HG03575 (cell line): ENCODE measurements around the gene NR4A1.

Experiments
- ATAC-seq: cut with Tn5 transposase; IDR thresholded peaks from one replicate; pipeline ENCODE4 v1.9.1; 2021; ENCODE audit not compliant: unreplicated experiment, insufficient number of reproducible peaks, low FRiP score; ENCODE audit errors: extremely low read depth

NR4A1 gene

DNA sequence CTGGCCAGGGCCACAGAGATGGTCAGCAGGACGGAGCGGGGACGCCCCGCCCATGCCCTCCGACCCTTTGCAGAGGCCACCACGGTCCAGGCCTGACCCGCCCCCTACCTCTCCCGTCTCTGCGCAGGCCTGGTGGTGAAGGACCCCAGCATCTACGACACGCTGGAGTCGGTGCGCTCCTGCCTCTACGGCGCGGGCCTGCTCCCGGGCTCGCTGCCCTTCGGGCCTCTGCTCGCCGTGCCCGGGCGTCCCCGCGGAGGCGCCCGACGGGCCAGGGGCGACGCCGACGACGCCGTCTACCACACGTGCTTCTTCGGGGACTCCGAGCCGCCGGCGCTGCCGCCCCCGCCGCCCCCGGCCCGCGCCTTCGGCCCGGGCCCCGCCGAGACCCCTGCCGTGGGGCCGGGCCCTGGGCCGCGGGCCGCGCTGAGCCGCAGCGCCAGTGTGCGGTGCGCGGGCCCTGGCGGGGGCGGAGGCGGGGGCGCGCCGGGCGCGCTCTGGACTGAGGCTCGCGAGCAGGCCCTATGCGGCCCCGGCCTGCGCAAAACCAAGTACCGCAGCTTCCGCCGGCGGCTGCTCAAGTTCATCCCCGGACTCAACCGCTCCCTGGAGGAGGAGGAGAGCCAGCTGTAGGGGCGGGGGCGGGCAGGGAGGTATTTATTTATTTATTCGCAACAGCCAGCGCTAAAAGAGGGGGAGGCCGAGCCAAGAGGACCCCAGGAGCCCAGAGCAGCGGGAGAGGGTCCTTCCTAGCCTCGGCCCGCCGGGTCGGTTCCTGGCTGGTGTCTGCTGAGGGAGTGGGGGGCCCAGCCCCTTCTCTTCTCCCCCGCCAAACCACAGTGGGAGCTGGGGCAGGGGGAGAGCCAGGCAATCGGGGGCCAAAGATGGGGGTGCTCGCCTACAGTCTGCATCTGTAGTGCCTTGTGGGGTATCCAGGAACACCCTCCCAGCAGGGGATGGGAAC is 36.4 kb upstream of the NR4A1 start:
- no peak for ATAC-seq

DNA sequence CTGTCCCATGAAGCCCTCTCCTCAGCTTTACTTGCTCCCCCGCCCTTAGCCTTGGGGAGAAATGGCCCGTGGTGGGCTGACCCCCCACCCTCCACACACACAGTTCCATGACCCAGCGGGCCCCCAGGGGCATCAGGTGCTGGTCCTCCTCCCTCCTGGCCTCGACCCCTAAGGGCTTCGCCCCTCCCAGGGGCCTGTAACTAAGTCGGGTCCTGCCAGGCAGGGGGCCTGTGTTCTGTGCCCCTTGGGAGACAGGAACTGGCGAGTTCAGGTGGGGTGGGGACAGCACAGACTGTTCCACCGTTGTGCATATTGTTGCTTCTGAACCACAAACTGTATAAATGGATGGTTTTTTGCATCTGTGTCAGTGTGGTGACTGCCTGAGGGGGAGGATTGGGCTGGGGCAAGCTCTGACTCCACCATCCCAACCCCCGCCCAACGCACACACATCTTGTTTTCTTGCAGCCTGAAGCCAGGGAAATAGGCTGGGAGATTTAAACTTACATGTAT is 35.7 kb upstream of the NR4A1 start:
- ATAC-seq, result no peak

DNA sequence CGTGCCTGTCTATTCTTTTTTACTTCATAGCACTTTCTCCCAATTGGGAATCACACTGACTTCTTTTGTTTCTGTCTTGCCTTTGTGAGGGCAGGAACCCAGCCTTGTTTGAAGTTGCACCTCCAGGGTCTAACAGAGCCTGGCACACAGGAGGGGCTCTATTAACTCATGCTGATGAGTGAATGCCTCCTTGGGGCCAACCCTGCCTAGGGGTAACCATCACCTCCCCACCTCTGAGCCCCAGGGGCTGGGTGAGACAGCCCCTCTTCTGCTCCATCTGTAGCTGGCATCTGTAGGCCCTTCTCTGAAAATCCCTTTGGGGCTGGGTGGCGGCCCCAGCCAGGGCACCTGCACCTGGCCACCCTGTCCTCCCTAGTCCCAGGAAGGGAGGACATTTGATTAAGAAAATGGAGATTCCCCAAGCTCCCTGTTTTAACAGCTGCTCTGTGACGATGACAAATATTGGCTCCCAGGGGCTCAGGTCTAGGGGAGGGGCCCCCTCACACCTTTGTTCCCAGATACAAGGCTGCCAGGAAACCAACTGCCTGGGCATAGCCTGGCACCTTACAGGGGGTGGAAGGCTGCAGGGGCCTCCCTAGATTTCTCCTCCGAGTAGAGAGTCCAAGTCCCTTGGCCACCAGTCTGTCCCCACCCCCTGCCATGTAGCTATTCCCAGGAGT is 32.7 kb upstream of the NR4A1 start:
- no peak for ATAC-seq

- no peak for ATAC-seq
These were observed 32.0 kb upstream of the NR4A1 start for GRCh38 chr12:52019113-52019770.

- no peak for ATAC-seq
These were observed 30.5 kb upstream of the NR4A1 start for GRCh38 chr12:52020539-52021336.

DNA sequence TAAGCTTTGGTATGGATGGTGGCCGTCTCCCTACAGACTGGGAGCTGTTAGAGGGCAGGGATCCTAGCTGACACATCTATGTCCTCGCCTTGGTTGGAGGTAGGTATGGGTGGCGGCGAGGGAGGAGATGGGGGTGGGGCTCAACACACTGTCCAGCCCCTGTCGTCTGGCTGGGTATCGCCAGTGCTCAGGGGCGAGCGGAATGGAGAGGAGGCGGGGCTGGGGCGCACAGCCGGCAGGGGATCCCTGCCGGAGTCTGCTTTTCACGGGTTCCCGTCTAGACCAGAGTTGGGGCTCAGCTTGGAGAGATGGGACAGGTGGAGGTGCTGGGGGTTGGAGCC is 28.4 kb upstream of the NR4A1 start:
- no peak for ATAC-seq

DNA sequence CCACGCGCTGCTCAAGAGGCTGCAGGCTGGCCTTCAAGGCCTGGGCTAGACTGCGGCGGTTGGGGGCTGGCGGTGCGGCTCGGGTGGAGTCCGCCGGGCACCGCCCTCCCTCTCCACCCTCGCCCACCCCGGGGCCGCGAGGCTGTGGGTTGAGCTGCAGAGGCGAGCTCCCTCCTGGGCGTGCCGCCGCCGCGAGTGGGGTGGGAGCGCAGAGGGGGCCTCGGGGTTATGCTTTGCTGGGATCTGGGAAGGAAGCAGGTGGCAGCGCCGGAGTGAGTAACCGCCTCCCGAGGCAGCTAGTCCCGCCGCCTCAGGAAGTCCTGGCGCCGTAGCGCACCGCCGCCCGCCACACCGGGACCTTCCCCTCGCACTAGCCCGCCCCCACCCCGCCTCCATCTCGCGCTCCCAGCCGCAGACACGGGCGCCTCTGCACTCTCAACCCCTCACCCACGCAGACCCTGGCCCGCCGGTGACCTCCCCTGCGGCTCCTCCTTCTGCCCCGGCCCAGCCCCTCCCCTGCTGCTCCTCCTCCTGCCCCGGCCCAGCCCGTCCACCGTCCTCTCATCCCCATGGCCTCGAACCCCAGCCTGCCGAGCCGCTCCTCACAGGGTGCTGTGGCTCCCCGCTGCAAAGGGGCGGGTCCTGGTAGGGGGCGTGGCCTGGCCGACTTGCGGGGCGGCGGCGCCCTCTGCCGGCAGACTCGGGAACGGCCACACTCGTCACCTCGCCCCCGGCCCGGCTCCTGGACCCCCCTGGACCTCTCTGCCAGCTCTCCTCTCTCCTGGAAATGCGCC is 27.9 kb upstream of the NR4A1 start:
- no peak for ATAC-seq

- no peak for ATAC-seq
These were observed 27.1 kb upstream of the NR4A1 start for GRCh38 chr12:52023976-52024688.

DNA sequence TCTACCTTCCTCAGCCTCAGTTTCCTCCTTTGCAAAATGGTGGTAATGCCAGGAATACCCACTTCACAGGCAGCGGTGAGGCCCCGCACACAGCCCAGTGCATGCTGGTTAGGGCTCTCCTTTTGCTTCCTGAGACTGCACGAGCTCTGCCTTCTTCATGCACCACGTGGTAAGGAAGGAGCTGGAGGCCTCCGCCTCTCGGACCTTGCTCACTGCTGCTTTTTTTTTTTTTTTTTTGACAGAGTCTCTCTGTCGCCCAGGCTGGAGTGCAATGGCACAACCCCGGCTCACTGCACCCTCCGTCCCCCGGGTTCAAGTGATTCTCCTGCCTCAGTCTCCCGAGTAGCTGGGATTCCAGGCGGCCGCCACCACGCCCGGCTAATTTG is 26.4 kb upstream of the NR4A1 start:
- ATAC-seq, result no peak

GRCh38 chr12:52026263-52026662 is 25.0 kb upstream of the NR4A1 start:
- ATAC-seq, result no peak

DNA sequence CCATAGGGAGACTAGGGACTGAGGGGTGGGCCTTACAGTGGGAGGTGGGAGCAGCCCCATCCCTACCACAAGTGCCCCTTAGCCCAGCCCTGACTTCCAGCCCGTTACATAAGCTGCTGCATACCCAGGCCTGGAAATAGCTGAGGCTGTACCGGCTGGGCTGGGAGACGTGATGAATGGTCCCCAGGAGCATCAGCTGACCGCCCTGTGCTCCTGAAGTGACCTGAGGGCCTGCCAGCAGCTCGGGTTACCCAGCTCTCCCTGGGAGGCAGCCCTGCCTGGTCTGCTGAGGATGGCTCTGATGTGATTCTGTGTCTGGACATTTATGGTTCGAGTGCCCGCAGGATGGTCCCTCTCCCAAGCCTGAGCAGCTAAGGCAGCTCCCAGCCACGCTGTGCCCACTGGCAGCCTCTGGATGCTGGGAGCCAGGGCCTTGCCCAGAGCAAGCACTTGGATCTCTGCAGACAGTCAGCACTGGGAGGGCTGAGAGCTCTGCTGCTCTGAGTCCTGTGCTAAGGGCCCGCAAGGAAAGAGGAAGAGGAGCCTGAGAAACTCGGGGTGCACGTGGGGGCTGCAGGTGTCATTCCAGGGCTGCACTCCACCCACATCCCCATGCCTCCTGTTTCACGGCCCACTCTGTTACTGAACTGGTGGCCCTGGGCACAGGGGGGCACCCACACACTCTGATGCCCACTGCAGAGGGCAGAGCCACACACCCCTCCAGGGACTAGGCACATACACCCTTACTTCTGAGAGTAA is 24.0 kb upstream of the NR4A1 start:
- no peak for ATAC-seq

DNA sequence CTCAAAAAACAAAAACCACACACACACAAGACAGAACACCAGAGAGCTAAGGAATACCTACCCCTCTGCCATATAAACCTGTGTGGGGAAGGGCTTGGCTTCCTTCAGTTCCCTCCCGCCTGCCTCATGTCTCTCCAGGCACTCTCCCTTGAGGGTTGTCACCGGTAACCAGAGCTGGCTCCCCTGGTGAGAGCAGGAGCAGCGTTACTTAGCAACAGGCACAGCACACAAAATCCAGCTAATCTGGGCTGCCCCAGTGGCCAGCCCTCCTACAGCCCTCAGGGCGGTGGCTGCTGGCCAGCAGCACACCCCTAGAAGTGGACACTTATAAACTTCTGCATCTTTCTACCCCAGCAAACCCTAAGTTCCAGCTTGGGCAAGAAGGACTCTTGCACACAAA is 21.6 kb upstream of the NR4A1 start:
- ATAC-seq, result no peak

- ATAC-seq, result no peak
These were observed 18.8 kb upstream of the NR4A1 start for GRCh38 chr12:52032446-52032803.

DNA sequence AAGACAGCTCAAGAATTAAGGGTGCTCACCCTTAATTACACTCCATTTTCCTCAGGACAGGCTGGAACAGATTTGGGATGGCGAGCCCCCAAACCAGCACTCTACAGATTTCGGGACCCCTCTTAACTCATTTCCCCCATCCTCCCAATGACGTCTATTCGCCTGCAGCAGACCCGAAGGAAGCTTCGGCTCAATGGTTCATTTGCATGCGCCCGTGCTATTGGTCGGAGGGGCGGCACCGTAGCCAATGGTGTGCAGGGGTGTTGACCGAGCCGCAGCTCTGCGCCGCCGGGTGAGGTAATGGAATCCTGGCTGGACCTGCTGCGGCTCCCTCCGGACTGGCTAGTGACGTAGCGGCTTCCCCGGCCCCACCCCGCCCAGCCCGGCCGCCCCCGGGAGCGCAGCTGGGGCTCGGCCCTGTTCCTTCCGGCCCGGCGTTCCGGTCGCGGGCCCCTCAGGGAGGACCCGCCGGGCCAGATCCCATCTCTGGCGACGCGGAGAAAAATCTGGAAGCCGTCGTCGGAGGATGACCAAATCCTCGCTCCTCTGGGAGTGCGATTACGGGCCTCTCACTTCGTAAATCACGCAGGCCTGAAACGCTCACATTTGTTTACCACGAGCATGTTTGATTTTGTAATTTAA is 18.3 kb upstream of the NR4A1 start:
- peak; percentile 53 for ATAC-seq

DNA sequence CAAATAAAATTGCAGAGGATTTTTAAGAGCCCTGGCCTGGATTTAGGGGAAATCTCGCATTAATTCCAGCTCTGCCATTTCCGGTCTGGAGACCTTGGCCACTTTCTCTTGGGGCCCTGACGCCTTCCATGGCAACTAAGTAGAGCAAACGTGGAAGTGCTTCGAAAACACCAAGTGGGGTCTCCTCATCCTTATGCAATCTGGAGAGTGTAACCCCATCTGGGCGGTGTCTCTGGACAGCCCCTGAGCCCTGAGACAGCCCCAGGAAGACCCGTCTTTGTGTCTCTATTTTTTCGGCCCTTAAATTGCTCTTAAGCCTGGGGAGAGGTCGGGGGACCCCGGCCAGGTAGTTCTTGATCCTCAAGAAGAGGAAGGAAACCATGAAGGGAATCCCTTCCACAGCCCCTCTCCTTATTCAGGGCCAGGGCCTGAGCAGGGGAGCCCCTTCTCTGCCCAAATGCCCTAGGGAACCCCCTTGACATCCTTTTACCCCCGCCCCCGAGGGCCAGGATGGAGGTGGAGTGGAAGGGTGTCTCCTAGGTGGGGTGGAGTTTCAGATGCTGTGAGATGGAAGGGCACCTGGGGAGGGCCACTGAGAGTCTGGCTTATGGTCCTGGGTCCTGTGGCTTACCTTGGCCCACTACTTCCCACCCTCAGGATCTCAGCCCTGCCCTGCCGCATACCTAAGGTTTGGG is 17.6 kb upstream of the NR4A1 start:
- ATAC-seq, result no peak

- ATAC-seq, result no peak
These were observed 16.1 kb upstream of the NR4A1 start for GRCh38 chr12:52035190-52035589.
